CD4-positive, alpha-beta memory T cell (primary cell): ENCODE data around the gene LMF1. TPM values are rescaled to one million over a fixed set of nuclear protein-coding genes. Genes with fewer than 3 reads are reported as not detected.
"Not testable (repeated sequence)": the region's sequence is repeated elsewhere in the genome, so short reads cannot be mapped to it uniquely, and the experiment has no call there.

Experiments
- CTCF ChIA-PET: fragments of 350-600 bp; sonication (Branson Sonifier 250); formaldehyde crosslinking; loops from one replicate; lab custom pipeline; 2021; ENCODE audit warnings: inconsistent platforms; ENCODE audit not compliant: partially characterized antibody; lab: Charles Lee
- POLR2A ChIA-PET: fragments of 350-600 bp; sonication (Branson Sonifier 250); formaldehyde crosslinking; loops from one replicate; lab custom pipeline; 2021; ENCODE audit not compliant: partially characterized antibody; lab: Charles Lee
- DNase-seq, 5 donors: peaks; one replicate each; pipeline versions ENCODE4 v3.0.0 to v3.0.0-alpha.2; 2020 to 2022; ENCODE audit warnings: mixed read lengths in 1 of 5
- H3K27ac ChIP-seq: one replicate; pipeline ENCODE4 v1.7.0; 2013; ENCODE audit warnings: low read depth, low read length
- H3K27me3 ChIP-seq: 2 replicates; pipeline ENCODE4 v1.7.0; 2013; ENCODE audit warnings: mild to moderate bottlenecking, low read length, moderate library complexity; ENCODE audit not compliant: insufficient read depth
- H3K36me3 ChIP-seq: 2 replicates; pipeline ENCODE4 v1.7.0; 2013; ENCODE audit warnings: mild to moderate bottlenecking, low read length, moderate library complexity; ENCODE audit not compliant: insufficient read depth
- H3K4me1 ChIP-seq: 2 replicates; pipeline ENCODE4 v1.7.0; 2013; ENCODE audit warnings: mild to moderate bottlenecking, low read length, moderate library complexity; ENCODE audit not compliant: insufficient read depth
- H3K4me3 ChIP-seq, 2 donors: one replicate each; pipeline ENCODE4 v1.7.0; 2013; ENCODE audit warnings: low read length in 2 of 2, mild to moderate bottlenecking in 1 of 2
- H3K9me3 ChIP-seq, 2 donors: one replicate each; pipeline ENCODE4 v1.7.0; 2013; ENCODE audit warnings: low read length in 2 of 2, control low read depth in 1 of 2; ENCODE audit not compliant: control insufficient read depth in 1 of 2
- H3K27ac Mint-ChIP-seq, 7 donors: one replicate each; pipeline ENCODE4 v1.8.0; 2020 to 2021; ENCODE audit warnings: mixed read lengths in 7 of 7, mild to moderate bottlenecking in 6 of 7, inconsistent platforms in 3 of 7, moderate library complexity in 3 of 7
- H3K27me3 Mint-ChIP-seq, 2 donors: one replicate each; pipeline ENCODE4 v1.8.0; 2020 to 2021; ENCODE audit warnings: mixed read lengths in 2 of 2
- H3K36me3 Mint-ChIP-seq, 2 donors: one replicate each; pipeline ENCODE4 v1.8.0; 2020 to 2021; ENCODE audit warnings: mixed read lengths in 2 of 2, inconsistent platforms in 1 of 2, mild to moderate bottlenecking in 1 of 2
- H3K4me1 Mint-ChIP-seq, 4 donors: one replicate each; pipeline ENCODE4 v1.8.0; 2020 to 2021; ENCODE audit warnings: mixed read lengths in 4 of 4, mild to moderate bottlenecking in 1 of 4
- H3K4me3 Mint-ChIP-seq, 8 donors: one replicate each; pipeline ENCODE4 v1.8.0; 2020 to 2021; ENCODE audit warnings: mixed read lengths in 8 of 8, mild to moderate bottlenecking in 7 of 8, moderate library complexity in 6 of 8, inconsistent platforms in 3 of 8
- H3K9me3 Mint-ChIP-seq, 8 donors: one replicate each; pipeline ENCODE4 v1.8.0; 2020 to 2021; ENCODE audit warnings: mixed read lengths in 8 of 8, mild to moderate bottlenecking in 5 of 8, inconsistent platforms in 3 of 8, moderate library complexity in 1 of 8
- intact Hi-C: fragments of 100-400 bp; cut with micrococcal nuclease; formaldehyde crosslinking; loops from one replicate; pipeline ENCODE4 v1.15.1; 2023
- polyA plus RNA-seq, 2 donors: library from polyadenylated mRNA; unstranded; fragments of 300-500 nt; fragmentation: Illumina TruSeq; gene quantifications; one replicate each; pipeline ENCODE4 v1.2.3, GENCODE V29; 2021
- total RNA-seq, 2 experiments: library from RNA; stranded (reverse); gene quantifications; one replicate each; pipeline ENCODE4 v1.2.3, GENCODE V29; 2021

LMF1 gene
- total and polyA plus RNA-seq, 4 experiments from 2014 or later: 8.5 to 59.7 (median 32.6) TPM

DNA sequence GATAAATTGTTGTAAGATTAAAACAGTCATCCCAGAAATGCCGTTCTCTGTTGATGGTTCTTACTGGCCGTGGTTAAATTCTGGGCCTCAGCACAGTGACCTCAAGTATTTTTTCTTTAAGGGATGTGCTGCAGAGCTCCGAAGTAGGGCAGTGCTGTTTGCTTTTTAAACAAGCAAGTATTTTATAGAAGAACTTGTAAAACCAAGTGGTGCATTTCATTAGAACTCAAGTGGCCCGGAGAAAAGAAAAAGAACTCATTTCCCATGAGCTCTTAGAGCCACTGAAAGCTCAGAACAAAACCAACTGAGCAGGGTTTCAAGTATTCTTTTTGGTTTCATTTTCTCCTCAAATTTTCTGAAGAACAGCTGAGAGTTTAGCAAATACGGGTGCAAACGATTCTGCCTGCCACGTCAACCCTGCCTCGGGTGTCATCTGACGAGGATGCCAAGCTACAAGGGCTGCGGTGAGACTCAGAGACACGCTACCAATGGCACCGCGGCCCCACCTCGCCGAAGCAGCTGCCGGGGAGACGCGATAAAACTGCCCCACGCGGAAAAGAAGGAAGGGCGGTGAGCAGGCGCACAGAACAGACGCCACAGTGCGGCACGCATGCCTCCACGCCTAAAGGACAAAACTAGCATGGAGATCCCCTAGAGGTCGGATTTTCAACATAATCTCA lies 6.3 kb downstream of the LMF1 start:
- H3K27ac Mint-ChIP-seq: peak overlapping the region; percentile 79 to 98 (median 95)
- intact Hi-C loops: loop anchor here (5.0 kb wide), 1 partner anchor 33 kb away; no protein-coding TSS in a partner anchor
- ChIA-PET CTCF (interaction anchor here (0.9 to 1.9 kb wide), 7 partner anchors 16 to 252 kb away, joined by 3 to 9 read pairs (median 4); partner anchors contain the start of gene SOX8), POLR2A (interaction anchor here (0.8 to 10.8 kb wide), 11 partner anchors 9 to 269 kb away, joined by 3 to 120 read pairs (median 5); partner anchors contain the start of gene SOX8)
- H3K27me3 ChIP-seq: no peaks in the 10 kb centered on the region
- no peaks in the 10 kb centered on the region for H3K9me3 ChIP-seq
- H3K27me3 Mint-ChIP-seq: no peaks in the 10 kb centered on the region
- peaks cover 37% of the 10 kb centered on the region for H3K4me1 ChIP-seq
- H3K27ac ChIP-seq: peak overlapping the region; percentile 70
- peaks cover 23 to 58% (median 44%) of the 10 kb centered on the region in 4 donors for H3K4me1 Mint-ChIP-seq
- no peaks in the 10 kb centered on the region for H3K36me3 ChIP-seq
- peak overlapping the region; percentile 69 to 88 (median 84) for H3K4me3 Mint-ChIP-seq
- peak; percentile 74 to 92 (median 86) for DNase-seq
- H3K9me3 Mint-ChIP-seq: peaks cover 0 to 4% (median 0%) of the 10 kb centered on the region in 8 donors
- peaks cover 25 to 27% of the 10 kb centered on the region in 2 donors for H3K36me3 Mint-ChIP-seq
- H3K4me3 ChIP-seq: peak overlapping the region; percentile 30 to 34

DNA sequence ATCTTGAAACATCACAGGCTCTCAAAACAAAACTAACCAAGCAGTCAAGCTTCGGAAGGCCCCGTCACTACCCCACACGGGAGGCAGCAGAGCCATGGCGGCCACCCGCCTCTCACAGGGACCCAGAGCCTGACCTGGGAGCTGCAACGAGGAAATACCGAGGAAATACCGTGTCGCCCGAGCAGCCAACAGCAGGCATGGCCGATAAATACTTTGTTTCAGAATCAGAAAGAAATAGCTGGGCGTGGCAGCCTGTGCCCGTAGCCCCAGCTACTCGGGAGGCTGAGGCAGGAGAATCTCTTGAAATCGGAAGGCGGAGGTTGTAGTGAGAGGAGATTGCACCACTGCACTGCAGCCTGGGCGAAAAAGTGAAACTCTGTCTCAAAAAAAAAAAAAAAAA lies 6.9 kb downstream of the LMF1 start:
- H3K27ac ChIP-seq: peak overlapping the region; percentile 70
- peak overlapping the region; percentile 34 to 36 for H3K4me3 ChIP-seq
- H3K9me3 ChIP-seq: no peaks in the 10 kb centered on the region
- peaks cover 35% of the 10 kb centered on the region for H3K4me1 ChIP-seq
- H3K36me3 ChIP-seq: no peaks in the 10 kb centered on the region
- ChIA-PET POLR2A (interaction anchor here (0.9 to 10.8 kb wide), 10 partner anchors 10 to 157 kb away, joined by 3 to 120 read pairs (median 6); partner anchors contain the start of gene SOX8), CTCF (interaction anchor here (1.2 to 1.9 kb wide), 6 partner anchors 17 to 251 kb away, joined by 3 to 9 read pairs (median 4); partner anchors contain the start of gene SOX8)
- Mint-ChIP-seq H3K4me1 (peaks cover 21 to 61% (median 44%) of the 10 kb centered on the region in 4 donors), H3K9me3 (peaks cover 0 to 4% (median 0%) of the 10 kb centered on the region in 8 donors), H3K4me3 (peak overlapping the region; percentile 69 to 88 (median 84)), H3K36me3 (peaks cover 25 to 27% of the 10 kb centered on the region in 2 donors), H3K27ac (peak overlapping the region; percentile 79 to 98 (median 95)), H3K27me3 (no peaks in the 10 kb centered on the region)
- intact Hi-C loops: loop anchor here (5.0 kb wide), 1 partner anchor 33 kb away; no protein-coding TSS in a partner anchor
- no peaks in the 10 kb centered on the region for H3K27me3 ChIP-seq
- DNase-seq: peak in 1 of 5 donors; percentile 12

DNA sequence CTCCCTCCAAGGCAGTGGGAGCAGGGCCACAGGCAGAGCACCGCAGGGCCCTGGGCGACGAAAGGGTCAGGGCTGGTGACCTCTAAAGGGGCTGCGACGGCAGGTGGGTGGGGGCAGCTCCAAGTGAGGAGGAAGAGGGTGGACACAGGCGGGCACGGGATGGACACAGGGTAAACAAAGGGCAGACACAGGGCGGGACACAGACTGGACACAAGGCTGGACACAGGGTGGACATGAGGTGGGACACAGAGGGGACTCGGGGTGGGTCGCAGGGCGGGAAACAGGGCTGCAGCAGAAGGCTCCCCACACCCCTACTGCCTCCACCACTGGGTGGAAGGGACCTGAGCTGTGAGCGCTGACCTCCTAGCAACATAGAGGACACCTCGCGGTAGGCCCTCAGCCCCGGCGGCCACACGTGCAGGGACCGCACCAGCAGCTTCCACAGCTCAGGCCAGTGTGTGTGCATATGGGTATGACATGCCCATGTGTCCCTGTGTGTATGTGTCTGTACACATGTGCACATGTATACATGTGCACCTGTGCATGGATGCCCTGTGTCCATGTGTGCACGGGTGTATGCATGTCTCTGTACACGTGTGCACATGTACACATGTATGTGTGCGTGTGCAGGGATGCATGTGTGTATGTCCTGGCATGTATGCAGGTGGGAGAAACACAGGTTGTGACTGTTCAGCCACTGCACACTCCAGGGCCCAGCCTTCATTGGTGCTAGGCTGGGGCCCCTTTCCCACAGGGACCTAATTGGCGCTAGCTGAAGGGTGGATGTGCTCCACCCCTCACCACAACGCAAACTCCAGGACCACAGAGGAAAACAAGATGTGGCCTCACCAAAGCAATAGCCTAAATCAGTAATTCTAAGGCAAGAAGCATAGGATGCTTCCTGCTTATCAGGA lies 7.6 kb downstream of the LMF1 start:
- Mint-ChIP-seq H3K36me3 (peaks cover 20 to 25% of the 10 kb centered on the region in 2 donors), H3K4me1 (peaks cover 20 to 54% (median 38%) of the 10 kb centered on the region in 4 donors), H3K4me3 (peak overlapping the region; percentile 69 to 88 (median 84)), H3K27me3 (no peaks in the 10 kb centered on the region), H3K9me3 (peaks cover 0 to 4% (median 0%) of the 10 kb centered on the region in 8 donors), H3K27ac (peak overlapping the region; percentile 79 to 98 (median 95))
- peak overlapping the region; percentile 34 to 36 for H3K4me3 ChIP-seq
- POLR2A ChIA-PET: interaction anchor here (0.9 to 10.8 kb wide), 8 partner anchors 10 to 156 kb away, joined by 3 to 120 read pairs (median 9); partner anchors contain the start of gene SOX8
- H3K27me3 ChIP-seq: no peaks in the 10 kb centered on the region
- peak overlapping the region; percentile 70 for H3K27ac ChIP-seq
- CTCF ChIA-PET: interaction anchor here (1.4 to 1.9 kb wide), 2 partner anchors 23 to 94 kb away, joined by 4 read pairs; no protein-coding TSS in a partner anchor
- DNase-seq: no peak
- H3K4me1 ChIP-seq: peaks cover 27% of the 10 kb centered on the region
- intact Hi-C loops: loop anchor here (5.0 kb wide), 1 partner anchor 34 kb away; no protein-coding TSS in a partner anchor
- H3K9me3 ChIP-seq: no peaks in the 10 kb centered on the region
- no peaks in the 10 kb centered on the region for H3K36me3 ChIP-seq

GRCh38 chr16:962366-962765 lies 8.4 kb downstream of the LMF1 start:
- Mint-ChIP-seq H3K27ac (no peak overlapping the region), H3K4me3 (peak overlapping the region in 1 of 8 donors; percentile 49), H3K27me3 (no peaks in the 10 kb centered on the region), H3K9me3 (peaks cover 0 to 4% (median 0%) of the 10 kb centered on the region in 8 donors), H3K36me3 (peaks cover 17 to 24% of the 10 kb centered on the region in 2 donors), H3K4me1 (peaks cover 22 to 54% (median 39%) of the 10 kb centered on the region in 4 donors)
- ChIA-PET CTCF (no interaction called here), POLR2A (no interaction called here)
- DNase-seq: no peak
- no peaks in the 10 kb centered on the region for H3K36me3 ChIP-seq
- H3K27me3 ChIP-seq: no peaks in the 10 kb centered on the region
- H3K27ac ChIP-seq: no peak overlapping the region
- intact Hi-C loops: loop anchor here (5.0 kb wide), 1 partner anchor 35 kb away; no protein-coding TSS in a partner anchor
- no peaks in the 10 kb centered on the region for H3K9me3 ChIP-seq
- no peak overlapping the region for H3K4me3 ChIP-seq
- peaks cover 26% of the 10 kb centered on the region for H3K4me1 ChIP-seq

DNA sequence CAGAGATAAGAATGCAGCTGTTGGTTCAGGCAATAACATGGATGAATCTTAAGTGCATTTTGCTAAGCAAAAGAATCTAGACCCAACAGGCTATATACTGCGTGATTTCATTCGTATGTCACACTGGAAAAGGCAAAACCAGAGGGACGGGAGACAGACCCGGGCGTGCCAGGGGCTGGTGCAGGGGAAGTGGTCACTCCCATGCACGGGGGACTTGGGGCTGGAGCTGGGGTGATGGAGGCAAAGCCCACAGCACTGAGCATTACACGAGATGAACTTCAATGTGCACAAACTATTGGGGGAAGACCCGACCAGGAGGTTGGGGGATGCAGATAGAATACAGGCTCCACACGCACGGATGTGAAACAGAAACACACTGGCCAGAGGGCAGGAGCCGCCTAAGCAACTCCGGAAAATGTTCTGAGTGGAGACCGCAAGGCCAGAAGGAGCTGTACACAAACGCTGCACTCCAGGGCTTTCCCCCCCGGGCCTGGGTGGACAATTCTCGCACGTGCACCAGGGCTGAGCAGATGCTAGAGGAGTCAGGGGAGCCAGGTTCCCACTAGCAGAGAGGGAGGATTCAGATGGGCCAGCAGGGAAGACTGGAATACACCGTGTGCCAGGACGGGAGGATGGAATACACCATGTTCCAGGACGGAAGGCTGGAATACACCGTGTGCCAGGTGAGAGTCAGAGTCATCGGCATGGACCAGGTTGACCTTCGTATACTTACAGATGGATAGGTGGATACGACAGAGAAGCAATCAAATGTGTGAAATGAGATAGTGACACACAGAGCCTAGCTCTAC lies 11.3 kb downstream of the LMF1 start:
- intact Hi-C loops: loop anchor here (5.0 kb wide), 1 partner anchor 38 kb away; no protein-coding TSS in a partner anchor
- H3K4me1 ChIP-seq: peaks cover 16% of the 10 kb centered on the region
- no peak for DNase-seq
- ChIA-PET POLR2A (interaction anchor here (0.5 kb wide), 1 partner anchor 237 kb away, joined by 3 read pairs; no protein-coding TSS in a partner anchor), CTCF (no interaction called here)
- Mint-ChIP-seq H3K4me1 (peaks cover 17 to 47% (median 26%) of the 10 kb centered on the region in 4 donors), H3K9me3 (peaks cover 0 to 1% (median 0%) of the 10 kb centered on the region in 8 donors), H3K36me3 (peaks cover 3 to 10% of the 10 kb centered on the region in 2 donors), H3K27me3 (no peaks in the 10 kb centered on the region), H3K27ac (peak overlapping the region in 3 of 7 donors; percentile 46 to 48 (median 46)), H3K4me3 (no peak overlapping the region)
- peaks cover under 1% of the 10 kb centered on the region for H3K36me3 ChIP-seq
- no peaks in the 10 kb centered on the region for H3K27me3 ChIP-seq
- H3K9me3 ChIP-seq: no peaks in the 10 kb centered on the region
- H3K4me3 ChIP-seq: no peak overlapping the region
- no peak overlapping the region for H3K27ac ChIP-seq

DNA sequence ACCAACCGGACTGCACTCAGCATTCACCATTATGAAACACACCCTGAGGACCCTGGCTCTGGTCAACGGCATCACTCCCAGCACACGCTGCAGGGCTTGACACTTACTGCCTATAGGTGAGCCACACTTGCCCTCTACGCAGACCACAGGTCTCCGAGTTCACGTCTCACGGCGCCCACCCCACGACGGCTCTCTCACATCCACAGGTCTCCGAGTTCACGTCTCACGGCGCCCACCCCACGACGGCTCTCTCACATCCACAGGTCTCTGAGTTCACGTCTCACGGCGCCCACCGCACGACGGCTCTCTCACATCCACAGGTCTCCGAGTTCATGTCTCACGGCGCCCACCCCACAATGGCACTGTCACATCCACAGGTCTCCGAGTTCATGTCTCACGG lies 15.0 kb downstream of the LMF1 start:
- H3K4me1 ChIP-seq, H3K27me3 ChIP-seq, H3K4me3 Mint-ChIP-seq, H3K27me3 Mint-ChIP-seq, POLR2A ChIA-PET, CTCF ChIA-PET, intact Hi-C loops, H3K27ac Mint-ChIP-seq, H3K9me3 ChIP-seq, H3K4me3 ChIP-seq, H3K9me3 Mint-ChIP-seq, H3K27ac ChIP-seq, DNase-seq: not testable (repeated sequence)
- peaks cover 12 to 20% of the 10 kb centered on the region in 2 donors for H3K36me3 Mint-ChIP-seq
- peaks cover 12 to 36% (median 15%) of the 10 kb centered on the region in 4 donors for H3K4me1 Mint-ChIP-seq
- peaks cover 22% of the 10 kb centered on the region for H3K36me3 ChIP-seq
